Epidermal melanocyte (primary cell): ENCODE data around the gene CAMSAP1.
"Not testable (repeated sequence)": the region's sequence is repeated elsewhere in the genome, so short reads cannot be mapped to it uniquely, and the experiment has no call there.

Experiments used
- DNase-seq: peaks from one replicate; pipeline ENCODE4 v3.0.0; 2011; ENCODE audit warnings: low spot score; ENCODE audit not compliant: insufficient read length

Gene CAMSAP1

DNA sequence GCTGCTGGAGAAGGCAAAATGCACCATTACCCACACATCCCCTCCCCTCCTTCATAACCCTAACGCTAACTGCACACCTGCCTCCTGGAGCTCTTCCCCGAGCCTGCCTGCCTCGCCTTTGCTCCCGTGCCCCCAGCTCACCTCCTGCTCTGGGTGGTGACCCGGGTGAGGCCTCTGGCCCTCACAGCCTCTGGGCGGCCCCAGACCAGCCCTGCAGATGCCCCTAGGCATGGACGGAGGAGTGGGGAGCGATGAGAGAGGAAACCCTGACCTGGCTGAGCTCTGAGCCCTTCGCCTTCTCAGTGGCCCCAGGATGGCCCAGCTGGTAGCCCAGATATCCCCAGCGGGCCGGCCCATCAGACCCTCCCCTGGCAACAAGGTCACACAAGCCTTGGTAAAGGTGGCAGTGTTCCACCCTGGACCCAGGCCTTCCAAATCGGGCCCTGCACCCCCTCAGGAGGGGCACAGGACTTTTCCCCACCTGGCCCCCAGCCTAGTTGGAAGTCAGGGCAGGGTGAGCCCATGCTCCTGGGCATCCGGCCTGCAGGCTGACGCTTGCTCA lies 14.5 kb upstream of the CAMSAP1 start:
- no peak for DNase-seq

DNA sequence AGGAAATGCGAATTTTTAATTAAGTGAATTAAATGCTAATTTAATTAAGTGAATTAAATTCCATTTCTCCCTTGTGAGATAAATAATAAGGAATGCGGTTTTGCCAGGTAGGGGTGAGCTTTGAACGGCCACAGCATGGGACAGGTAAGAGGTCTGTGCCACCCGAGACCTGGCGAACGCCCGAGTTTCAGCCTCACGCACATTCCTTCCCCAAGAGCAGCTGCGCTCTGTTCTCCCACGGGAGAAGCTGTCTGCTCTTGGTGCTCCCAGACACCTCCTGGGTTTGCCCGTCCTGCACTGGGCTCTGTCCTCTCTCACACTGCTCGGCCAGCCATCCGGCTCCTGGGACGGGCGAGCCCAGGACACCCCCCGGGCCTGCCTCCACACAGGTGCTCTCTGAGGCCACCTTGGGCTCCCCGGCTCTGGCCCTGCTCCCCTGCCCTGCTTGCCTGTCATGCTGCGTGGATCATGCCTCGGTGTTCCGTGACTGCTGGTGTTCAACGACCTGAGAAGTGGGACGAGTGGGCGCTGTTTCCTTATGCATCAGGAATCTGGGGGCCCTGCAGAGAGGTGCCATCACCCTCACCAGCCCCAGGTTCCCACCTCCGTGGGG lies 13.7 kb upstream of the CAMSAP1 start:
- no peak for DNase-seq

DNA sequence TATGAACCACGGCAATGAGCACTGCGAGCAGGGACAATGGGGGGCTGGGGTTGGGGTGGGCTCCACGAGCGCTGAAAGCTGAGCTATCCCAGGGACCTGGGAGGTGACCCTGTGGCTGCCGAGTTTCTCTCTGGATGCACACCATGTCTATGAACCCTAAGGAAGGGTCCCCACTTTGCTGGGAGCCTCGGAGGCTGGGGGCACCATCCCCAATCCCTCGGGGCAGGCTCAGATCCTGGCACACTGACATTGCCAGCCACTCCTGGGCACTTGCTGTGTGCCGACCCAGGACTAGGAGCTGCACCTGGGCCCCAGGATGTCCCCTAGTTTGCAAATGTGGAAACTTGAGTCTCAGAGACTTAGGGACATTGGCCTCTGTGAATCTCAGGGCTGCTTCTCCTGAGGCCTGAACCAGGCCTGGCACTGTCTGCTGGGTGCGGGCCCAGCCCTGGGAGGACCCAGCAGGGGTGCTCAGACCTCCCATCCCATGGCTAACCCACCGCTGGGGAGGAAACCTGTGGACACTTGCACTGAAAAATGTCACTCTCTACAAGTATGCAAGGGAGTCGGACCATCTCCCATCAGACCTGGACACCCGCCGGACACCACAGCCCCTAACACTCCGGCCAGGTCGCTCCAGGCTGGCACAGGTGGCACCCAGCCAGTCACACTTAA lies 13.0 kb upstream of the CAMSAP1 start:
- no peak for DNase-seq

DNA sequence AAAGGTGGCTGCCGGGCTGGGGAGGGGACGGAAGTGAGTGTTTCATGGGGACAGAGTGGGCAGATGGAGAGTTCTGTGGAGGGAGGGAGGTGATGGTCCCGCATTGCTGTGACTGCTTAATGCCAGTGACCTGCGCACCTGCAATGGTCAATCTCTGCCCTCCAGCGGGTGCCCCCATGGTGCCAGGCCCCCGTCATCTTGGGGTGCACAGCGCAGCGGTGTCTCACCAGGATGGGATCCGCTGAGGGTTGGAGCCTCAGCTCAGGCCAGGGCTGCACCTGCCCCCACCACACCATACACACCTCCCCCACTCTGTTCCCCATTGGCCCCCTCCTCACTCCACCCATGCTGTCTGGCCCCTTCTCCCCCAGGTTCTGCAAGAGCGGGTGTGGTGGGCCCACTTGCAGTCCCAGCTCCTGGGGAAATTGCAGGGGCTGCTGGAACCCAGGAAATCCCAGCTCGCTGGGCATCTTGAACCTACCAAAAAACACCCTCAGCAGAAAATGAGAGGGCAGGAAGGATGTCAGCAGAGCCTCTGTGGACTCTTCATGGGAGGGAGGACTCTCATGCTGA lies 12.1 kb upstream of the CAMSAP1 start:
- DNase-seq: no peak

DNA sequence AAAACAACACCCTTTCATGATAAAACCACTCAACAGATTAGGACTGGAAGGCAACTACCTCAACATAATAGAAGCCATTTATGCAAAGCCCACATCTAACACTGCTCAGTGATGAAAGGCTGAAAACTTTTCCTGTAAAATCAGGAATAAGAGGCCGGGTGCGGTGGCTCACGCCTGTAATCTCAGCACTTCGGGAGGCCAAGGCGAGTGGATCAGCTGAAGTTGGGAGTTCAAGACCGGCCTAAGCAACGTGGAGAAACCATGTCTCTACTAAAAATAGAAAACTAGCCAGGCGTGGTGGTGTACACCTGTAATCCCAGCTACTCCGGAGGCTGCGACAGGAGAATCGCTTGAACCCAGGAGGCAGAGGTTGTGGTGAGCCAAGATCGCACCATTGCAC lies 8.9 kb upstream of the CAMSAP1 start:
- not testable (repeated sequence) for DNase-seq

DNA sequence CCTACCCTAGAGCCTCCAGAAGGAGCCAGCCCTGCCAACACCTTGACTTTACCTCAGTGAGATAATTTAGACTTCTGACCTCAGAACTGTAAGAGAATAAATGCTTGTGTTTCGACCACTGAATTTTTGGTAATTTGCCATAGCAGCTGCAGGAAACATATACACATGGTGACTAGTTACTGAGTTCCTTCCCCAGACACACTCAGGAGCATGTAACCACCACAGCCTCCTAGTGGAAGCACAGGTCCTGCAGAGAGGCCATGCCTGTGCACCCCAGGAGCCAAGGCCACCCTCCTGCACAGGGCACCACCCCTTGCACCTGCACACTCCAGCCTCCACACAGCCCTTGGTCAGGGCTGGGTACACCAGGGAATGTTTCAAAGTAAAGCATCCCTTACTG lies 7.6 kb upstream of the CAMSAP1 start:
- DNase-seq: no peak

DNA sequence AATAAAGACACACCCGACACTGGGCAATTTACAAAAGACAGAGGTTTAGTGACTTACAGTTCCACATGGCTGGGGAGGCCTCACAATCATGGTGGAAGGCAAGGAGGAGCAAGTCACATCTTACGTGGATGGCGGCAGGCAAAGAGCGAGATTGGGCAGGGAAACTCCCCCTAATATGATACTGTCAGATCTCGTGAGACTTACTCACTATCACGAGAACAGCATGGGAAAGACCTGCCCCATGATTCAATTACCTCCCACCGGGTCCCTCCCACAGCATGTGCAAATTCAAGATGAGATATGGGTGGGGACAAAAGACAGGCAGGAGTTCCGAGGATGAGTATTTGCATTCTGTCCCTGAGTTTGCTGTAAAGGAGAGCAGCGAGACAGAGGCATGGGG lies 3.9 kb upstream of the CAMSAP1 start:
- not testable (repeated sequence) for DNase-seq

DNA sequence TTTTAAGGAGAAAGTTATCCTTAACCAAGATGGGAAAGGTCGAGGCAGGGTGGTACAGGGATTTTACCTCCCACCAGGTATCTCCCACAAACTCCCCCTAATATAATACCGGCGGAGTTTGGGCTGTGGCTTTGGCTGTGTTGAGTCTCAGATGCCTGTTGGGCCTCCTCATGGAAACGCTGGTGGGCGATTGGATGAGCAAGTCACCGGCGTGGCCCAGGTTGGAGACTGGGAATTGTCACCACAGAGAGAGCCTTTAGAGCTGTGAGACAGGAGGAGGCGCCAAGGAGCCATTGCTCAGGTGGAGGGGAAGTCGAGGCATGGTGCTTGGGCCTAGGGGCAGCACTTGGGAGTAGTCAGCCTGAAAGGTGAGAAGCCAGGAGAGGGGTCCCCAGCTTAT lies 3.4 kb upstream of the CAMSAP1 start:
- DNase-seq: no peak

DNA sequence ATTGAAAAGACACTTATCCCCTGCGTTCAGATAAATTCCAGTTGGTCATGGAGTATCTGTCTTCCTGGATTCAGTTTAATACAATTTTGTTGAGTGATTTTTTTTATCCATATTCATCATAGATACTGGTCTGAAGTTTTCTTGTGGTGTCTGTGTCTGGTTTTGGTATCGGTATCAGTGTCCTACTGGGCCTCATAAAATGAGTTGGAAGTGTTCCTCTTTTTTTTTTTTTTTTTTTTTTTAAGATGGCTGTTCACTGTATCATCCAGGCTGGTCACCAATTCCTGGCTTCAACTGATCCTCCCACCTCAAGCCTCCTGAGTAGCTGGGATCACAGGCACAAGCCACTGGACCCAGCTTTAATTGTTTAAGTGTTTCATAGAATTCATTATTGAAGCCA lies 2.9 kb upstream of the CAMSAP1 start:
- no peak for DNase-seq

DNA sequence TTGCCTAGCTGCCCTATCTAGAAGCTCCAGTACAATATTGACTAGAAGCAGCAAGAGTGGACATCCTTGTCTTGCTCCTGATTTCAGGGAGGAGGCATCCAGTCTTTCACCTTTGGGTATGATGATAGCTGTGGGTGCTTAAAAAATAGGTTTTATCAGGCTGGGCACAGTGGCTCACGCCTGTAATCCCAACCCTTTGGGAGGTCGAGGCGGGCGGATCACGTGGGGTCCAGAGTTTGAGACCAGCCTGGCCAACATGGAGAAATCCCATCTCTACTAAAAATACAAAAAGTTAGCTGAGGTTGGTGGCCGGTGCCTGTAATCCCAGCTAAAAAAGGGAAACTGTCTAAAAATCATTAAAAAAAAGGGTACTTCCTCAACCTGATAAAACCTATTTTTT lies 2.0 kb upstream of the CAMSAP1 start:
- DNase-seq: no peak

DNA sequence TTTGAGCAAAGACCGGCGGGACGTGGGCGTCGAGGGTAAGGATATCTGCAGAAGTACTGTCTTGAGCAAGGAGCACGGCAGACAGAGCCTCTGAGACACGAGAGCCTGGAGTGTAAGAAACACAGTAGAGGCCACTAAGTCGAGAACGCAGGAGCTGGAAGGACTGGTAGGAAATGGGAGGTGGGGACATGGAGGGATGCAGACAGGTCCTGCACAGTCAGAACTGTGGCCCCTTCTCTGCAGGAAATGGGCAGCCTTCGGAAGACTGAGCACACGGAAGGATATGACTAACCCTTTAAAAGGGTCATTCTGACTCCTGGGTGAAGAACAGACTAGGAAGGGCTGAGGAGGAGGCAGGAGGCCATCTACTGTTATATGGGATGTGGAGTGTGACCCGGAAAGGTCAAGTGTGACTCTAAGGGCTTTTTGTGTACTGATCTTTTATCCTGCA lies 1.4 kb upstream of the CAMSAP1 start:
- no peak for DNase-seq

DNA sequence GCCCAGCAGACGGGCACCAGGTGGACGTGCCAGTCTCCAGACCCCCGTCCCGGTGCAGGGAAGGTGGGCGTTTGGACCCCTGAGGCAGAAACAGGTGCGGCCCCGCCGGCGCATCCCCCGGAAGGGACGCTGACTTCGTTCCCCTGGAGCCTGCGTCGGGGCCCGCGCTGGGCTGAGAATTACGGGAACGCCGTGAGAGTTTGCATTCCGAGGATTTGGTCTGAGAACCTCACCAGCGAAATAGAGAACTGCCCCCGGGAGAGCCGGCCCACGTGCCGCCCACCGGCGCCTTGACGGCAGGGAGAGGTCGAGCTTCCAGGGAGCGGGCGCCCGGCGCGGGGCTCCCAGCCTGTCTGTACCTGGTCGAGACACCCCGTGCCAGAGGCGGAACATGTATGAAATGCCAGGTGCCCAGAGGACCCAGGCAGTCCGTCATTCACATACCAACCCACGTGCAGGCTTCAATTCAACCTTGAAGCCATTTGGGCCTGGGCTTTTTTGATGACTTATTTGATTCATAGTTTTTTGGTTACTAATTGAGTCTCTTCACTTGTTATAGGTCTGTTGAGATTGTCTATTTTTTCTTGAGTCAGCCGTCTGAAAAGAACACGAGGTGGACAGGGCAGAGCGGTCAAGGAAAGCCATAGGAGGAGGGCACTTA lies 877 bp upstream of the CAMSAP1 start:
- no peak for DNase-seq

DNA sequence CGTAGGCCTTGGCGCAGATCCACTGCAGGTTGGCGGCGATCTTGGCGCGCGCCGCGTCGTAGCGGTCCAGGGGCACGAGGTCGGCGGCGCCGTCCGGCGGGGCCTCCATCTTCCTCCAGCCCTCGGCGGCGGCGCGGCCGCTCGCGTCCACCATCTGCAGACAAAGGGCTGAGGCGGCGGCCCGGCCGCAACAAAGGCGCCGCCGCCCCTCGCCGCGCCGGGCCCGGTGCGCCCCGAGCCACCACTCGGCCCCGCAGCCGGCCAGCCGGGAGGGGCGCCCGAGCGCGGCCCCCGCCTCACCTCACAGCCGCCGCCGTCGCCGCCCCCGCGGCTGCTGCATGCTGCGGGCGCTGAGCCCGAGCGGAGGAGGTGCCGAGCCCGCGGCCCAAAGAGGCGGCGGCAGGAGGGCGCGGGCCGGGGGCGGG lies 328 bp downstream of the CAMSAP1 start:
- DNase-seq: no peak

DNA sequence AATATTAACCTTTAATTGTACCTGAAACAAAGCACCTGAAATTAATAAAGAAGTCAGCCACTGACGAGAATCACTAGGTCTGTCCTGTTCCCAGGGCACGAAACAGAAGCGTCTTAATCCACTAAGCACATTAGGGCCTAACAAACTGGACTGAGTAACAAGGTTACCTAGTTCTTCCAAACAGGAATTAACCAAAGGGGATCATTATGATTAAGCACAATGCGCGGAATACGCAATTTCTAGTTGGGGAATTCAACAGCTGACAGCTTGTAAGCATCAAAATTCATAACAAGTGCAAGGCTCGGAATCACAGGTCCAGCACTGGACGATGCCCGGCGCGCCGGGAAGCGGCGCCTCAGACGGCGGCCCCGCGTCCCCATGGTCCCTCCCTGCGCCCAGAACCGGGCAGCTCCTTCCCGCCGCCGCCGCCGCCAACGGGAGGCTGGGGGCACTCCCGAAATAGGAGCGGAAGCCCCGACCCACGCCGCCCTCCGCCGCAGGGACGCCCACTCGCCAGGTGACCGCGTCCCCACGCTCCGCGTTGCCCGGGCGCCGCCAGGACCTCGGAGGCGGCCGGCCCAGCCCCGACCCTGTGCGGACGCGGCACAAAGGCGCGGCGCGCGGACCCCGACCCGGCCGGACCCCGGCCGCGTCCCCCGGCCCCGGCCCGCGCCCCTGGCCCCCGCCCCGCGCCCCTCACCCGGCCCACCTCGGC lies 898 bp downstream of the CAMSAP1 start:
- DNase-seq: no peak

DNA sequence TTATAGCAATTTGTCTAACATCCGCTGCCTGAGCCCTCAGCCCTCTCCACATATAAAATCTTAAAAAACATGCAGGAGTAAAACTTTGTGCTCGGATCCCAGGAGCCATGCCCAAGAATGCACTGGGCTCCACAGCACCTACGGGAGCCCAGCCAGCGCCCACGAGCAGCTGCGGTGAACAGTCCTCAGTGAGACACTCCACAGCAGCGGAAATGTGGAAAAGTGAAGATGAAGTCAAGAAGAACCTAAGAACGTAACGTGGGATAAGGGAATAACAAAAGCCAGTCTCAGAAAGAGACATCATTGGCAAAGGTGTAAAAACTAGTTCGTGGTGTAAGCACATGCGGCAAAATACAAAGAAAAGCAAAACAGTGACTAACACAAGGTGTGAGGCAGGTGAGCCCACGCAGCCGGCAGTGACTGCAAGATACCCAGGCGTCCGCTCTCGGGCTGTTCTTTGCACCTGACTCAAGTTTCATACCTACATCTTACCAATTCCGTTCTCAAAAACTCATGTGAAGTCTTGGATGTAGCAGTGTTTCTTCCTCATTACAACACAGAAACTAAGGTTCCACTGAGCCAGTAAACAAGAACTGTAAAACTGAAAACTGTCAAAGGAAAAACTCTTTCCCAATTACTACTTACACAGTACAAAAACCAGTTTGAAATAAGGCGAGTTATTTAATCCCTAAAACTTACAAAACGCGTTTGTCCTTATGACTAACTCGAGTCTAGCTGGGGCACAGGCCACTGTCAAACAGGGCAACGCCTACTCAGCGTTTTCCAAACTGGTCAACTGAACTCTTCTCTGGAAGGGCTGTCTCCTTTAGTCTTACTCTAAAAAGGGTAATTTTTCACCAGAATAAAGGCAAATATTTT lies 1.7 kb downstream of the CAMSAP1 start:
- no peak for DNase-seq

DNA sequence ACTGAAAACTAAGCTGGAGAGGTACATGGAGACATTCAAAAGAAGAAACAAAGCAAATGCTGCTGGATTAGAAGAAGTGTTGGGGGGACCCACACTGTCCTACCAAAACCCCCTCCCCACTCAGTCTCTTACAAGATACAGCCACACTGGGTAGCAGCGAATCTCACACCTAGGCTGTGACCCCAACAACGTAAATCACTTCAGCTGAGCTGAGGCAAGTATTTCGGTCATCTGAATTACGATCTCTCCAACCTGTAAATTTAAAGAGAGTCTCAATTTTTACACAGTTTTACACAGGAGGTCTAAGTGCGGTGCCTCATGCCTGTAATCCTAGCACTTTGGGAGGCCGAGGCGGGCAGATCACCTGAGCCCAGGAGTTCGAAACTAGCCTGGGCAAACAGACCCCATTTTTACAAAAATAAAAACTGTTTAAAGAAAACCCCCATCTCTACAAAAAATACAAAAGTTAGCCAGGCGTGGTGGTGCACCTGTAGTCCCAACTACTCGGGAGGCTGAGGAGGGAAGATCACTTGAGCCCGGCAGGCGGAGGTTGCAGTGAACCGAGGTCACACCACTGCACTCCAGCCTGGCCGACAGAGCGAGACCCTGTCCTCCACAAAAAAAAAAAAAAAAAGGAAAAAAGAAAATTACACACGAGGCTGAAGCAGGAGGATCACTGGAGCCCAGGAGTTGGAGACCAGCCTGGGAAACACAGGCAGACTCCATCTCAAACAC lies 3.4 kb downstream of the CAMSAP1 start:
- DNase-seq: no peak

DNA sequence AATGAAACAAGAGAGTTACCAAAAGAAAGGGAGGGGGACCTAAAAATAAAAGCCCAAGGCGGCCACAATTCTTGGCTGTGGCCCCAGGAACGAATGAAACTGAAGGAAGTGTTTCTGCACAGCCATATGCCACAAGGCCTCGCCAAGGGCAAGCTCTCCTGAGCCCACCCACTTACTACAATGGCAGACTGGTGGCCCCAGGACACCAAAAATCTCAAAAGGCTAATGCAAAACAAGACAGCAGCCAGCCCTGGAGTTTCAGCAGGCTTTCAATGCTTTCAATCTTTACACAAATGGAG lies 4.0 kb downstream of the CAMSAP1 start:
- no peak for DNase-seq

DNA sequence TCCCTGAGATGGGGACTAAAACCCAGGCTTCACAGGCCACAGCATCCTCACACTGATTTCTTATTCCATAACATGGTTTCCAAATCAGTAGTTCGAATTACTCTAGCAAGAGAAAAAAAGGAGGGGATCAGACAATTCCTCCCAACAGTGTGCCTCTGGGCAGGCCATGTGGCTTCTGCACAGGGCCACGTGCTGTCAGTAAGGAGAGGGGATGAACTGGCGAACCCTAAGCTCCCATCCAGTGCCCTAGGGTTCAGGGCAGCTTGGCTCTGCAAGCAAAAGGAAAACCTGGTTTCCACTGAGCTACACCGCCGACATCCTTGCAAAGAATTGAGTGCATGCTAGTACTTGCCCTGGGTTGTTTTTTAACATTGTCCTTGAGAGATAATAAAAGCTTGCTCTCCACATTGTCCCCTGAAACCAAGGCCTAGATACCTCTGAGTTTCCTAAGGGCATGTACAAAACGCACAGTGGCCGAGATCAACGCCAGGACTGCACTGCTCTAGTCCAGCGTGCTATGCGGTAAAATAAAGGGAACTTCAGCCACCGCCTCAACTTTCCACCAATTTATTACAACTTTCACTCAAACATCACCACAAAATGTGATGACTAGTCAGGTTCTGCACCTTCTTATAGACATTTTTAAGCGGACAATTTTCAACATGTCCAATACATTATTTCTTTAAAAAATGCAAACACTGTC lies 4.5 kb downstream of the CAMSAP1 start:
- no peak for DNase-seq

DNA sequence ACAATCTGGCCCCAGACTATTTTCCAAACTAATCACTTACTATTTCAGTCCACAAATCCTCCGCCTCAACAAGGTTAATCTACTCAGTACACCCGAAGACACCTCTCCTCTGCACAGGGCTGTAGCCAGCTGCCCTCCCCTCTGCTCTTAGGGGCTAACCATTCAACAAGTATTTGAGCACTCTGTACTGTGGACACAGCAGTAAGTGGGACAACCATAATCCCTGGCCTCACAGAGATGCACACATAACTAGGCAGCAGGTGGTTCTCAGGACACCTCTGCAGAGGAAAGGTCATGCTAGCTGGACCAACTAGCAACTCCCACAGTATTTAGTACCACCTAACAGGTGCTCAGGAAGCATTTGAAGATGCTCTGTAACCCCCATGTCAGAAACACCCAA lies 5.5 kb downstream of the CAMSAP1 start:
- no peak for DNase-seq
